OCI-LY1 (cell line): ENCODE measurements around the gene ILRUN.

ENCODE experiments used
- H2AFZ ChIP-seq: fragments of 200-600 bp; sonication (generic), shearing (Covaris generic); 2 replicates; pipeline ENCODE4 v1.6.0; 2014; ENCODE audit warnings: antibody characterized with exemption, mild to moderate bottlenecking, low read length
- H3F3A ChIP-seq: fragments of 200-600 bp; sonication (generic), shearing (Covaris generic); 2 replicates; pipeline ENCODE4 v1.6.0; 2014; ENCODE audit warnings: mild to moderate bottlenecking, antibody characterized with exemption, low read length, moderate library complexity; ENCODE audit not compliant: insufficient read depth
- H3K27ac ChIP-seq: fragments of 200-600 bp; sonication (generic); 2 replicates; pipeline ENCODE4 v1.5.1; 2014; ENCODE audit warnings: low read length, mixed run types, mild to moderate bottlenecking, low read depth; ENCODE audit not compliant: poor library complexity, severe bottlenecking
- H3K27me3 ChIP-seq: fragments of 200-600 bp; sonication (generic); 2 replicates; pipeline ENCODE4 v1.6.0; 2014; ENCODE audit warnings: antibody characterized with exemption, mild to moderate bottlenecking, low read length, moderate library complexity; ENCODE audit not compliant: insufficient read depth
- H3K36me3 ChIP-seq: fragments of 200-600 bp; sonication (generic); 2 replicates; pipeline ENCODE4 v1.6.1; 2014; ENCODE audit warnings: mild to moderate bottlenecking, antibody characterized with exemption, low read length, moderate library complexity, mixed read lengths; ENCODE audit not compliant: insufficient read depth
- H3K4me1 ChIP-seq: fragments of 200-600 bp; sonication (generic); 2 replicates; pipeline ENCODE4 v1.5.1; 2014; ENCODE audit warnings: mild to moderate bottlenecking, low read length, moderate library complexity; ENCODE audit not compliant: insufficient read depth, severe bottlenecking
- H3K4me2 ChIP-seq: fragments of 200-600 bp; sonication (generic), shearing (Covaris generic); 2 replicates; pipeline ENCODE4 v1.6.1; 2014; ENCODE audit warnings: low read length
- H3K4me3 ChIP-seq: fragments of 200-600 bp; sonication (generic); 2 replicates; pipeline ENCODE4 v1.5.1; 2014; ENCODE audit warnings: low read length, low read depth, mild to moderate bottlenecking, mixed read lengths; ENCODE audit not compliant: poor library complexity, severe bottlenecking
- H3K79me2 ChIP-seq: fragments of 200-600 bp; shearing (Covaris generic); 2 replicates; pipeline ENCODE4 v1.6.1; 2016; ENCODE audit warnings: mixed run types, low read length, mixed read lengths; ENCODE audit not compliant: insufficient read depth
- H3K9ac ChIP-seq: fragments of 200-600 bp; sonication (generic), shearing (Covaris generic); 2 replicates; pipeline ENCODE4 v1.6.1; 2014; ENCODE audit warnings: mild to moderate bottlenecking, low read length, mixed read lengths
- H3K9me2 ChIP-seq: fragments of 200-600 bp; sonication (generic), shearing (Covaris generic); 2 replicates; pipeline ENCODE4 v1.6.1; 2014; ENCODE audit warnings: low read depth, mild to moderate bottlenecking, low read length, mixed read lengths
- H3K9me3 ChIP-seq: fragments of 200-600 bp; shearing (Covaris generic); 2 replicates; pipeline ENCODE4 v1.6.1; 2014; ENCODE audit warnings: low read length, mixed read lengths
- H4K20me1 ChIP-seq: fragments of 200-600 bp; sonication (generic), shearing (Covaris generic); 2 replicates; pipeline ENCODE4 v1.6.0; 2016; ENCODE audit warnings: mild to moderate bottlenecking, low read length; ENCODE audit not compliant: insufficient read depth
- EZH2 ChIP-seq: fragments of 200-600 bp; sonication (generic), shearing (Covaris generic); IDR thresholded peaks from 2 replicates; pipeline ENCODE4 v1.8.0; 2017; ENCODE audit warnings: borderline replicate concordance, mixed run types, mild to moderate bottlenecking, antibody characterized with exemption, low read length, moderate library complexity, mixed read lengths
- TF ChIP-seq, protein P1 (sequence below): fragments of 200-600 bp; sonication (generic), shearing (Covaris generic); IDR thresholded peaks from 2 replicates; pipeline ENCODE4 v1.5.1; 2017; ENCODE audit warnings: mild to moderate bottlenecking, antibody characterized with exemption, low read length, moderate library complexity, mixed read lengths

ILRUN gene

DNA sequence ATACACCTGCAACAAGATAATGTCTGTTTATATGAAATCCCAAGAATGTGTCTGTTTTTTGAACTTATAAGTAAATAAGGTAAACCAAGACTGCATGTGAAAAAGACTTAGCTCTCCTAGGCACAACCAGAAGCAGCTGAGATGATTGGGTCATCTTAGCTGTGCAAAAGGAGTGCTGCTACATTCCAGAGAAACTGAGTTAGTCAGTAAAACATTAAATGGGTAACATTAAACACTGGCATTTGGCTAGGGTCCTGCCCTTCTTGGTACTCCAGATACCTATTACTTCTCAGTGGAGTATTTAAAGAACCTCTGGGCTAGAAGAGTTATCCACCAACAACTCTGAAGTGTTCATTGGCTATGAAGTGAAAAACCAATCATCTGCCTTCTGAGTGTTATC, 47.8 kb downstream of the ILRUN start:
- H3K4me2 ChIP-seq = no peak overlapping the region
- H3K9me2 ChIP-seq = no peaks in the 10 kb centered on the region
- H3K27ac ChIP-seq = no peak overlapping the region
- H3K9me3 ChIP-seq = no peaks in the 10 kb centered on the region
- peaks cover 22% of the 10 kb centered on the region for H3K4me1 ChIP-seq
- no peaks in the 10 kb centered on the region for H4K20me1 ChIP-seq
- H3K79me2 ChIP-seq = peaks cover 39% of the 10 kb centered on the region
- H2AFZ ChIP-seq = no peak overlapping the region
- no peak for TF ChIP-seq EZH2
- TF ChIP-seq, protein P1, sequence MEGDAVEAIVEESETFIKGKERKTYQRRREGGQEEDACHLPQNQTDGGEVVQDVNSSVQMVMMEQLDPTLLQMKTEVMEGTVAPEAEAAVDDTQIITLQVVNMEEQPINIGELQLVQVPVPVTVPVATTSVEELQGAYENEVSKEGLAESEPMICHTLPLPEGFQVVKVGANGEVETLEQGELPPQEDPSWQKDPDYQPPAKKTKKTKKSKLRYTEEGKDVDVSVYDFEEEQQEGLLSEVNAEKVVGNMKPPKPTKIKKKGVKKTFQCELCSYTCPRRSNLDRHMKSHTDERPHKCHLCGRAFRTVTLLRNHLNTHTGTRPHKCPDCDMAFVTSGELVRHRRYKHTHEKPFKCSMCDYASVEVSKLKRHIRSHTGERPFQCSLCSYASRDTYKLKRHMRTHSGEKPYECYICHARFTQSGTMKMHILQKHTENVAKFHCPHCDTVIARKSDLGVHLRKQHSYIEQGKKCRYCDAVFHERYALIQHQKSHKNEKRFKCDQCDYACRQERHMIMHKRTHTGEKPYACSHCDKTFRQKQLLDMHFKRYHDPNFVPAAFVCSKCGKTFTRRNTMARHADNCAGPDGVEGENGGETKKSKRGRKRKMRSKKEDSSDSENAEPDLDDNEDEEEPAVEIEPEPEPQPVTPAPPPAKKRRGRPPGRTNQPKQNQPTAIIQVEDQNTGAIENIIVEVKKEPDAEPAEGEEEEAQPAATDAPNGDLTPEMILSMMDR = no peak
- H3K9ac ChIP-seq = no peak overlapping the region
- H3F3A ChIP-seq = no peaks in the 10 kb centered on the region
- H3K27me3 ChIP-seq = no peaks in the 10 kb centered on the region
- peaks cover 83% of the 10 kb centered on the region for H3K36me3 ChIP-seq
- no peak overlapping the region for H3K4me3 ChIP-seq
